Sigmoid colon (tissue), 4 donors: ENCODE measurements around the gene SCT.

ENCODE experiments used
- EP300 ChIP-seq, 4 donors: sonication (generic); formaldehyde crosslinking; IDR thresholded peaks; one replicate each; pipeline ENCODE4 v1.6.1; 2017; ENCODE audit warnings: antibody characterized with exemption in 4 of 4
- POLR2A ChIP-seq, 2 donors: fragments of 450-650 bp; IDR thresholded peaks; one replicate each; pipeline ENCODE4 v1.6.1; 2016; ENCODE audit warnings: antibody characterized with exemption in 2 of 2, mild to moderate bottlenecking in 2 of 2, moderate library complexity in 2 of 2
- POLR2AphosphoS5 ChIP-seq, 4 donors: sonication (generic); formaldehyde crosslinking; IDR thresholded peaks; one replicate each; pipeline ENCODE4 v1.6.1; 2017; ENCODE audit warnings: antibody characterized with exemption in 4 of 4
- TF ChIP-seq, protein P1 (sequence below), 4 experiments: fragments of 450-650 bp in 3 of 4; fragments of 200-600 bp in 1 of 4; IDR thresholded peaks; one replicate each; pipeline ENCODE4 v1.5.1; 2016 to 2019; ENCODE audit warnings: antibody characterized with exemption in 4 of 4, mild to moderate bottlenecking in 3 of 4, moderate library complexity in 2 of 4

GRCh38 chr11:587978-588380, 39.0 kb downstream of the SCT start:
- TF ChIP-seq POLR2AphosphoS5 (IDR thresholded peaks at IDR 0.05) (no peak), POLR2A (IDR thresholded peaks at IDR 0.05) (no peak), EP300 (IDR thresholded peaks at IDR 0.05) (no peak)
- TF ChIP-seq, protein P1, sequence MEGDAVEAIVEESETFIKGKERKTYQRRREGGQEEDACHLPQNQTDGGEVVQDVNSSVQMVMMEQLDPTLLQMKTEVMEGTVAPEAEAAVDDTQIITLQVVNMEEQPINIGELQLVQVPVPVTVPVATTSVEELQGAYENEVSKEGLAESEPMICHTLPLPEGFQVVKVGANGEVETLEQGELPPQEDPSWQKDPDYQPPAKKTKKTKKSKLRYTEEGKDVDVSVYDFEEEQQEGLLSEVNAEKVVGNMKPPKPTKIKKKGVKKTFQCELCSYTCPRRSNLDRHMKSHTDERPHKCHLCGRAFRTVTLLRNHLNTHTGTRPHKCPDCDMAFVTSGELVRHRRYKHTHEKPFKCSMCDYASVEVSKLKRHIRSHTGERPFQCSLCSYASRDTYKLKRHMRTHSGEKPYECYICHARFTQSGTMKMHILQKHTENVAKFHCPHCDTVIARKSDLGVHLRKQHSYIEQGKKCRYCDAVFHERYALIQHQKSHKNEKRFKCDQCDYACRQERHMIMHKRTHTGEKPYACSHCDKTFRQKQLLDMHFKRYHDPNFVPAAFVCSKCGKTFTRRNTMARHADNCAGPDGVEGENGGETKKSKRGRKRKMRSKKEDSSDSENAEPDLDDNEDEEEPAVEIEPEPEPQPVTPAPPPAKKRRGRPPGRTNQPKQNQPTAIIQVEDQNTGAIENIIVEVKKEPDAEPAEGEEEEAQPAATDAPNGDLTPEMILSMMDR (IDR thresholded peaks at IDR 0.05) = no peak
